ENCODE data around the gene CTNND2. TPM values are rescaled to one million over a fixed set of nuclear protein-coding genes. Genes with fewer than 3 reads are reported as not detected.

The CTNND2 gene
- total RNA-seq, 4 donors from 2014 or later = 1.3 to 2.5 (median 2.1) TPM

GRCh38 chr5:11171236-11171635 is 733.0 kb downstream of the CTNND2 start:
- H3K9me3 ChIP-seq = no peaks in the 10 kb centered on the region
- no peak overlapping the region for H3K27ac ChIP-seq (replicated peaks in 1 of 4)
- H3K4me1 ChIP-seq = no peaks in the 10 kb centered on the region
- H3K4me3 ChIP-seq = no peak overlapping the region
- TF ChIP-seq EP300 (IDR thresholded peaks at IDR 0.05) (no peak), POLR2AphosphoS5 (IDR thresholded peaks at IDR 0.05) (no peak), POLR2A (IDR thresholded peaks at IDR 0.05; ENCODE audit: low read depth) (no peak), CTCF (IDR thresholded peaks at IDR 0.05) (no peak)
- WGBS = 94% methylated on average over 1 of the region's 1 CpG
- DNase-seq (ENCODE audit: extremely low spot score) = no peak
- intact Hi-C loops (cut with DNase I) = no loop called here
- no peaks in the 10 kb centered on the region for H3K36me3 ChIP-seq
- no peaks in the 10 kb centered on the region for H3K27me3 ChIP-seq

GRCh38 chr5:11166923-11167322 is 737.3 kb downstream of the CTNND2 start:
- no peak overlapping the region for H3K27ac ChIP-seq (replicated peaks in 1 of 4)
- H3K9me3 ChIP-seq = no peaks in the 10 kb centered on the region
- peak; percentile 31 for DNase-seq (ENCODE audit: extremely low spot score)
- no peaks in the 10 kb centered on the region for H3K4me1 ChIP-seq
- H3K36me3 ChIP-seq = no peaks in the 10 kb centered on the region
- WGBS = 86% methylated on average over 7 of the region's 7 CpGs
- no peaks in the 10 kb centered on the region for H3K27me3 ChIP-seq
- H3K4me3 ChIP-seq = no peak overlapping the region
- no peak for TF ChIP-seq POLR2AphosphoS5 (IDR thresholded peaks at IDR 0.05)
- TF ChIP-seq CTCF (IDR thresholded peaks at IDR 0.05) = no peak
- TF ChIP-seq EP300 (IDR thresholded peaks at IDR 0.05) = no peak
- no peak for TF ChIP-seq POLR2A (IDR thresholded peaks at IDR 0.05; ENCODE audit: low read depth)
- intact Hi-C loops (cut with DNase I) = no loop called here

- no peak for TF ChIP-seq POLR2AphosphoS5 (IDR thresholded peaks at IDR 0.05)
- TF ChIP-seq POLR2A (IDR thresholded peaks at IDR 0.05; ENCODE audit: low read depth) = no peak
- TF ChIP-seq CTCF (IDR thresholded peaks at IDR 0.05) = no peak
- no peak for TF ChIP-seq EP300 (IDR thresholded peaks at IDR 0.05)
Observed at GRCh38 chr5:11164531-11165294, 739.5 kb downstream of the CTNND2 start.

GRCh38 chr5:11157132-11157531 is 747.1 kb downstream of the CTNND2 start:
- WGBS = 90% methylated on average over 3 of the region's 3 CpGs
- no peaks in the 10 kb centered on the region for H3K9me3 ChIP-seq
- TF ChIP-seq CTCF (IDR thresholded peaks at IDR 0.05) (no peak), POLR2A (IDR thresholded peaks at IDR 0.05; ENCODE audit: low read depth) (no peak)
- peak; percentile 57 for DNase-seq (ENCODE audit: extremely low spot score)
- H3K27ac ChIP-seq (replicated peaks in 1 of 4) = no peak overlapping the region
- H3K4me3 ChIP-seq = no peak overlapping the region
- H3K4me1 ChIP-seq = no peaks in the 10 kb centered on the region
- no peaks in the 10 kb centered on the region for H3K36me3 ChIP-seq
- intact Hi-C loops (cut with DNase I) = no loop called here
- H3K27me3 ChIP-seq = peaks cover 0 to 20% (median 0%) of the 10 kb centered on the region in 4 donors

More at GRCh38 chr5:11164531-11165294, 739.5 kb downstream of the CTNND2 start:
- DNase-seq (ENCODE audit: extremely low spot score) = peak; percentile 60
- Histone ChIP-seq H3K27me3 (no peaks in the 10 kb centered on the region), H3K9me3 (no peaks in the 10 kb centered on the region), H3K36me3 (no peaks in the 10 kb centered on the region), H3K27ac (replicated peaks in 1 of 4) (no peak overlapping the region), H3K4me1 (no peaks in the 10 kb centered on the region), H3K4me3 (no peak overlapping the region)
- 61% methylated on average over 6 of the region's 6 CpGs for WGBS
- intact Hi-C loops (cut with DNase I) = no loop called here

Data from esophagus muscularis mucosa (tissue), 4 donors.